Fibroblast of mammary gland (primary cell): ENCODE results near the gene PDE2A.

ENCODE experiments used
- DNase-seq: peaks from one replicate; pipeline ENCODE4 v3.0.0-alpha.2; 2010; ENCODE audit warnings: low read depth
- H3K4me3 ChIP-seq: 2 replicates; pipeline ENCODE4 v1.5.1; 2011; ENCODE audit warnings: low read depth, mild to moderate bottlenecking, low read length, moderate library complexity; ENCODE audit not compliant: control insufficient read depth
- TF ChIP-seq, protein P1 (sequence below): conservative IDR thresholded peaks from 2 replicates; pipeline ENCODE4 v1.5.1; 2011; ENCODE audit warnings: low read depth, low read length, inconsistent platforms; ENCODE audit not compliant: control insufficient read depth, insufficient read depth

PDE2A gene

DNA sequence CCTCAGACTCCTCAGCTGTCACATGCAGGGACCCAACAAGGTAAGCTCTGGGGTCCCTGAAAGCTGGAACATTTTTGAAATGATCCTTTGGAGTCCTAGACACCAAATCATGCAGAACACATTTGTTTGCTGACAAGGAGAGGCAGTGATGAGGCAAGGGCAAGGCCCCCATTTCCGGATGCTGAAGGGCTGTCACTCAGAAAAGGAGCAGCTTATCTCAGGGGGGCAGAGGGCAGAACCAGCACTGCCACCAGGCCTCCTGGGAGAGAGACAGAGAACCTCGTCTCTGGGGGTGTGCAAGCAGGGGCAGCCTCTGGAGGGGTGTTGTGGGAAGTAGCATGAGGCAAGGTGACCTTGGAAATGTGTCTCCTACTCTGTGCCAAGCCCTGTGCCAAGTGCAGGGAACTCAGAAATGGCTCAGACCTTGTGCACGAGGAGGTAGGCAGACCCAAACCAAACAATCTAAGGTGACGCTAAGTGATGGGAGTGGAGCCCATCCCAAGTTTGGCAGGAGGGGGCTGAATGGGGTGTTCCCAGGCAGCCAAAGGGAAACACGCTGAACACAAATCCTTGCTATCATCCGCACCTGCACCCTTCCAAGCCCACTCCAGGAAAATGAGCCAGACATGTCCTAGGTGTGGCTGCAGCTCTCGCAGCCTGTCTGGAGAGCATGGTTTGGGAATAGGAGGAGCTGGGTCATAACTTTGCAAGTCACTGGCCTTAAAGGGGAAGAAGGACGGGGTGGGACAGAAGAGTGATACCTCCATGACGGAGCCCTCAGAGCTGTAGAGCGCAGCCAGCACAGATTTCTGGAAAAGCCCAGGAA lies 94.2 kb downstream of the PDE2A start:
- TF ChIP-seq, protein P1, sequence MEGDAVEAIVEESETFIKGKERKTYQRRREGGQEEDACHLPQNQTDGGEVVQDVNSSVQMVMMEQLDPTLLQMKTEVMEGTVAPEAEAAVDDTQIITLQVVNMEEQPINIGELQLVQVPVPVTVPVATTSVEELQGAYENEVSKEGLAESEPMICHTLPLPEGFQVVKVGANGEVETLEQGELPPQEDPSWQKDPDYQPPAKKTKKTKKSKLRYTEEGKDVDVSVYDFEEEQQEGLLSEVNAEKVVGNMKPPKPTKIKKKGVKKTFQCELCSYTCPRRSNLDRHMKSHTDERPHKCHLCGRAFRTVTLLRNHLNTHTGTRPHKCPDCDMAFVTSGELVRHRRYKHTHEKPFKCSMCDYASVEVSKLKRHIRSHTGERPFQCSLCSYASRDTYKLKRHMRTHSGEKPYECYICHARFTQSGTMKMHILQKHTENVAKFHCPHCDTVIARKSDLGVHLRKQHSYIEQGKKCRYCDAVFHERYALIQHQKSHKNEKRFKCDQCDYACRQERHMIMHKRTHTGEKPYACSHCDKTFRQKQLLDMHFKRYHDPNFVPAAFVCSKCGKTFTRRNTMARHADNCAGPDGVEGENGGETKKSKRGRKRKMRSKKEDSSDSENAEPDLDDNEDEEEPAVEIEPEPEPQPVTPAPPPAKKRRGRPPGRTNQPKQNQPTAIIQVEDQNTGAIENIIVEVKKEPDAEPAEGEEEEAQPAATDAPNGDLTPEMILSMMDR, result no peak
- H3K4me3 ChIP-seq, result no peak overlapping the region
- no peak for DNase-seq

GRCh38 chr11:72578991-72579815 lies 95.0 kb downstream of the PDE2A start:
- no peak for DNase-seq
- TF ChIP-seq, protein P1, result no peak
- no peak overlapping the region for H3K4me3 ChIP-seq

GRCh38 chr11:72578566-72578965 lies 95.7 kb downstream of the PDE2A start:
- no peak for DNase-seq
- H3K4me3 ChIP-seq, result no peak overlapping the region
- TF ChIP-seq, protein P1, result no peak

DNA sequence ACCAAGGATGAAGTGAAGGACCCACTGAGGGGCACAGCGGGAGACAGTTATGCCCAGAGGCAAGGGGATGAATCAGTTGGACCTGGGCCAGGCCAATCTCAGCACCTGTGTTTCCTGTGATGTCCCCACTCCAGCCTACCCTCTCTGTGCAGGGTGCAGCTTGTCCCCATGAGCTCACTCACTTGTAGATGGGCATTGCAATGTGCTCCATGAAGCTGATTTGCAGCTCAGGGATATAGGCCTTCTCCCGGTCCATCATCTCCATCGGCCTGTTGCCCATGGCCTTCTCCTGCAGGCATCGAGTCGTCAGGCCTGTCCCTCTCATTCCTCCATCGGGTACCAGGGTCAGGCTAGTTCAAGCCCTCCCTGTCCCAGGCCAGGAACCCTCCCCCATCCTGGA lies 96.2 kb downstream of the PDE2A start:
- TF ChIP-seq, protein P1, result no peak
- no peak for DNase-seq
- H3K4me3 ChIP-seq, result no peak overlapping the region

DNA sequence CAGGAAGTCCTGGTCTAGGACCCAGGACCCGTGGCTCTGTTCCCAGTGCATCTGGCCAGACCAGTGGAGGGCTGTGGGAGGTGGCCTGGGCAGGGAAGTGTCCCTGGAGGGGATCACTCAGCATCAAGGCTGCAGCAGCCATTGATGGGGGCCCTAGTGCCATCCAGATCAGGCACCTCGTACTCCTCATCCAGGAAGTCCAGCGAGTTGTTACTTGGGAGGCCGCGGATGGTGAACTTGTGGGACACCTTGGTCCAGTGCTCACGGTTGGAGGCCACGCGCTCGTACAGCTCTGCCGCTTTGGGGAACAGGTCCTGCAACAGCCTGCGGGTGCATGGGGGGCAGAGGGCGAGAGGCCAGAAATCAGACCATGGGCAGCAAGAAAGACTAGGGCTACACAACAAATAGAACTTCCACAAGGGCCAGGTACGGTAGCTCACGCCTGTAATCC lies 96.9 kb downstream of the PDE2A start:
- no peak for DNase-seq
- no peak overlapping the region for H3K4me3 ChIP-seq
- TF ChIP-seq, protein P1, result no peak

- DNase-seq, result no peak
- no peak overlapping the region for H3K4me3 ChIP-seq
- TF ChIP-seq, protein P1, result no peak
Measured at GRCh38 chr11:72576661-72577060, 97.6 kb downstream of the PDE2A start.
